Gastrocnemius medialis (tissue), 4 donors: ENCODE data around the gene PGM1.

ENCODE experiments used
- CTCF ChIP-seq, 5 experiments: fragments of 450-650 bp in 3 of 5; fragments of 200-600 bp in 2 of 5; sonication (generic) in 2 of 5; IDR thresholded peaks in 4 of 5; conservative IDR thresholded peaks in 1 of 5; 1 replicate in 4 of 5; 2 replicates in 1 of 5; pipeline ENCODE4 v1.5.1; 2016 to 2019; ENCODE audit warnings: antibody characterized with exemption in 5 of 5, mild to moderate bottlenecking in 3 of 5, moderate library complexity in 3 of 5
- POLR2A ChIP-seq, 2 donors: fragments of 450-650 bp; IDR thresholded peaks; one replicate each; pipeline ENCODE4 v1.6.1; 2017; ENCODE audit warnings: antibody characterized with exemption in 2 of 2, mild to moderate bottlenecking in 2 of 2, moderate library complexity in 2 of 2

- no peak for TF ChIP-seq CTCF (IDR thresholded peaks at IDR 0.05 in 4 of 5, conservative IDR thresholded peaks at IDR 0.05 in 1 of 5)
- no peak for TF ChIP-seq POLR2A (IDR thresholded peaks at IDR 0.05)
These were observed 45.3 kb downstream of the PGM1 start for GRCh38 chr1:63638471-63638870.
